Neural crest cell (in vitro differentiated cells): ENCODE measurements around the gene ACP3. TPM values are rescaled to one million over a fixed set of nuclear protein-coding genes. Genes with fewer than 3 reads are reported as not detected.
"Not testable (repeated sequence)": the region's sequence is repeated elsewhere in the genome, so short reads cannot be mapped to it uniquely, and the experiment has no call there.

Experiments used
- DNase-seq: peaks from one replicate; pipeline ENCODE4 v3.0.0; 2021; ENCODE audit warnings: low read depth, mixed read lengths, low spot score
- H3K27ac Mint-ChIP-seq: one replicate; pipeline ENCODE4 v1.8.0; 2021; ENCODE audit warnings: mild to moderate bottlenecking, mixed read lengths; ENCODE audit not compliant: unreplicated experiment
- H3K27me3 Mint-ChIP-seq: 2 replicates; pipeline ENCODE4 v1.8.0; 2021; ENCODE audit warnings: low read depth, mild to moderate bottlenecking, mixed read lengths
- H3K36me3 Mint-ChIP-seq: 2 replicates; pipeline ENCODE4 v1.8.0; 2021; ENCODE audit warnings: low read depth, mild to moderate bottlenecking, mixed read lengths
- H3K4me1 Mint-ChIP-seq: 2 replicates; pipeline ENCODE4 v1.8.0; 2021; ENCODE audit warnings: mixed read lengths
- H3K4me3 Mint-ChIP-seq: one replicate; pipeline ENCODE4 v1.8.0; 2021; ENCODE audit warnings: mild to moderate bottlenecking, mixed read lengths
- H3K9me3 Mint-ChIP-seq: 2 replicates; pipeline ENCODE4 v1.8.0; 2021; ENCODE audit warnings: mixed read lengths
- CTCF ChIP-seq: fragments of 200-600 bp; sonication (generic); conservative IDR thresholded peaks from 2 replicates; pipeline ENCODE4 v1.5.0; 2021; ENCODE audit warnings: antibody characterized with exemption, mild to moderate bottlenecking
- total RNA-seq: library from RNA; stranded (reverse); gene quantifications from 2 replicates; pipeline ENCODE4 v1.2.1, GENCODE V29; 2021

Gene ACP3
- total RNA-seq, 1 donor from 2014 or later, result not detected

- TF ChIP-seq CTCF, result no peak
- no peak overlapping the region for H3K4me3 Mint-ChIP-seq
- no peaks in the 10 kb centered on the region for H3K4me1 Mint-ChIP-seq
- H3K27ac Mint-ChIP-seq, result no peak overlapping the region
- DNase-seq, result no peak
- no peaks in the 10 kb centered on the region for H3K27me3 Mint-ChIP-seq
- H3K9me3 Mint-ChIP-seq, result no peaks in the 10 kb centered on the region
- H3K36me3 Mint-ChIP-seq, result no peaks in the 10 kb centered on the region
Observed at GRCh38 chr3:132368962-132369361, 51.8 kb downstream of the ACP3 start.

GRCh38 chr3:132376945-132377354 lies 59.7 kb downstream of the ACP3 start:
- H3K9me3 Mint-ChIP-seq, H3K27me3 Mint-ChIP-seq, H3K36me3 Mint-ChIP-seq: not testable (repeated sequence)
- Mint-ChIP-seq H3K4me3 (peak overlapping the region; percentile 96), H3K27ac (peak overlapping the region; percentile 96), H3K4me1 (peaks cover 12% of the 10 kb centered on the region)
- peak; percentile 13 for DNase-seq

- Mint-ChIP-seq H3K4me3 (peak overlapping the region; percentile 96), H3K4me1 (peaks cover 16% of the 10 kb centered on the region), H3K36me3 (peaks cover 4% of the 10 kb centered on the region), H3K27ac (no peak overlapping the region), H3K9me3 (peaks cover 4% of the 10 kb centered on the region), H3K27me3 (peaks cover 3% of the 10 kb centered on the region)
- no peak for TF ChIP-seq CTCF
- no peak for DNase-seq
Observed at GRCh38 chr3:132378048-132378762, 61.0 kb downstream of the ACP3 start.

GRCh38 chr3:132378846-132379245 lies 61.6 kb downstream of the ACP3 start:
- peaks cover 4% of the 10 kb centered on the region for H3K9me3 Mint-ChIP-seq
- H3K4me3 Mint-ChIP-seq, result peak overlapping the region; percentile 54
- H3K27me3 Mint-ChIP-seq, result peaks cover 3% of the 10 kb centered on the region
- peaks cover 4% of the 10 kb centered on the region for H3K36me3 Mint-ChIP-seq
- DNase-seq, result no peak
- H3K4me1 Mint-ChIP-seq, result peaks cover 16% of the 10 kb centered on the region
- TF ChIP-seq CTCF, result no peak
- H3K27ac Mint-ChIP-seq, result no peak overlapping the region

GRCh38 chr3:132380920-132381319 lies 63.7 kb downstream of the ACP3 start:
- Mint-ChIP-seq H3K4me1 (peaks cover 16% of the 10 kb centered on the region), H3K4me3 (no peak overlapping the region), H3K27ac (no peak overlapping the region), H3K36me3 (peaks cover 6% of the 10 kb centered on the region), H3K9me3 (peaks cover 4% of the 10 kb centered on the region), H3K27me3 (peaks cover 3% of the 10 kb centered on the region)
- DNase-seq, result no peak
- no peak for TF ChIP-seq CTCF

- Mint-ChIP-seq H3K9me3 (peaks cover 4% of the 10 kb centered on the region), H3K27ac (no peak overlapping the region), H3K27me3 (peaks cover 3% of the 10 kb centered on the region), H3K4me3 (no peak overlapping the region), H3K4me1 (peaks cover 16% of the 10 kb centered on the region), H3K36me3 (peaks cover 6% of the 10 kb centered on the region)
- DNase-seq, result no peak
- TF ChIP-seq CTCF, result no peak
Observed at GRCh38 chr3:132381348-132381944, 64.2 kb downstream of the ACP3 start.
